Measurements from ENCODE around the gene TOP1.

- TF ChIP-seq EZH2 (IDR thresholded peaks at IDR 0.05; ENCODE audit: borderline replicate concordance, low read depth, low read length, severe bottlenecking) (no peak), CTCF (IDR thresholded peaks at IDR 0.05; ENCODE audit: borderline replicate concordance, extremely low read depth, low read length, poor library complexity, severe bottlenecking) (no peak)
Observed at GRCh38 chr20:41051009-41051825, 22.6 kb downstream of the TOP1 start.
